A673 (cell line): ENCODE data around the gene EPHA10. TPM values are rescaled to one million over a fixed set of nuclear protein-coding genes. Genes with fewer than 3 reads are reported as not detected.

ENCODE experiments used
- BruUV-seq: library from RNA; stranded (reverse); fragments of 400-500 nt; replicated peaks from 2 replicates; lab custom pipeline; 2021; lab: Mats Ljungman, UMichigan
- CTCF ChIA-PET: fragments of 300-600 bp; sonication (Branson Sonifier 250); formaldehyde crosslinking; loops from one replicate; lab custom pipeline; 2022; ENCODE audit warnings: antibody characterized with exemption; lab: Charles Lee
- POLR2A ChIA-PET: fragments of 300-600 bp; sonication (Branson Sonifier 250); formaldehyde crosslinking; loops from one replicate; lab custom pipeline; 2022; ENCODE audit warnings: antibody characterized with exemption; ENCODE audit not compliant: low non-redundant PET; lab: Charles Lee
- DNase-seq: peaks from one replicate; pipeline ENCODE4 v3.0.0-alpha.2; 2015; ENCODE audit warnings: low spot score
- H3K27ac ChIP-seq: fragments of 200-600 bp; sonication (generic); 2 replicates; pipeline ENCODE4 v1.5.1; 2016; ENCODE audit warnings: mixed run types, low read depth, mild to moderate bottlenecking, mixed read lengths, antibody characterized with exemption, low read length; ENCODE audit not compliant: poor library complexity, severe bottlenecking
- H3K27me3 ChIP-seq: fragments of 200-600 bp; sonication (generic); replicated peaks from 2 replicates; pipeline ENCODE4 v1.6.1; 2017; ENCODE audit warnings: mixed run types, low read depth, mild to moderate bottlenecking, mixed read lengths, antibody characterized with exemption, low read length; ENCODE audit not compliant: insufficient read depth, poor library complexity
- H3K36me3 ChIP-seq: fragments of 200-600 bp; sonication (generic); 2 replicates; pipeline ENCODE4 v1.6.1; 2016; ENCODE audit warnings: mixed run types, mild to moderate bottlenecking, mixed read lengths, antibody characterized with exemption, low read length; ENCODE audit not compliant: insufficient read depth, poor library complexity, severe bottlenecking
- H3K4me1 ChIP-seq: fragments of 200-600 bp; sonication (generic); 2 replicates; pipeline ENCODE4 v1.6.1; 2017; ENCODE audit warnings: mixed run types, mild to moderate bottlenecking, mixed read lengths, antibody characterized with exemption, low read length; ENCODE audit not compliant: insufficient read depth, poor library complexity, severe bottlenecking
- H3K4me3 ChIP-seq: fragments of 200-600 bp; sonication (generic); 2 replicates; pipeline ENCODE4 v1.5.1; 2016; ENCODE audit warnings: low read depth, mixed run types, mild to moderate bottlenecking, mixed read lengths, low read length; ENCODE audit not compliant: poor library complexity, severe bottlenecking
- H3K9me3 ChIP-seq: fragments of 200-600 bp; sonication (generic); 2 replicates; pipeline ENCODE4 v1.6.1; 2016; ENCODE audit warnings: mixed run types, low read depth, mild to moderate bottlenecking, mixed read lengths, antibody characterized with exemption, low read length; ENCODE audit not compliant: poor library complexity, severe bottlenecking
- CTCF ChIP-seq: fragments of 300-800, 200-600 bp; sonication (generic); conservative IDR thresholded peaks from 2 replicates; pipeline ENCODE4 v1.5.1; 2017; ENCODE audit warnings: low read depth, mild to moderate bottlenecking, antibody characterized with exemption, low read length, moderate library complexity, mixed read lengths
- EZH2 ChIP-seq: fragments of 200-600 bp; sonication (generic); IDR thresholded peaks from 2 replicates; pipeline ENCODE4 v1.6.1; 2017; ENCODE audit warnings: borderline replicate concordance, low read depth, mild to moderate bottlenecking, mixed read lengths, antibody characterized with exemption, low read length; ENCODE audit not compliant: poor library complexity, severe bottlenecking
- intact Hi-C: fragments of 100-400 bp; cut with micrococcal nuclease; formaldehyde crosslinking; loops from one replicate; pipeline ENCODE4 v1.10.0; 2022; ENCODE audit not compliant: unreplicated experiment
- total RNA-seq: library from RNA; stranded (reverse); gene quantifications from 2 replicates; pipeline ENCODE4 v1.2.3, GENCODE V29; 2021

The EPHA10 gene
- total RNA-seq, 1 experiment from 2014 or later, result not detected

- intact Hi-C loops, result loop anchor here (10.0 kb wide), 1 partner anchor 53 kb away; no protein-coding TSS in a partner anchor
- CTCF ChIA-PET, result no interaction called here
- H3K27ac ChIP-seq, result no peak overlapping the region
- no peak for DNase-seq
- peaks cover 12% of the 10 kb centered on the region for H3K36me3 ChIP-seq
- H3K27me3 ChIP-seq, result peaks cover 2% of the 10 kb centered on the region
- H3K9me3 ChIP-seq, result no peaks in the 10 kb centered on the region
- TF ChIP-seq CTCF, result no peak
- TF ChIP-seq EZH2, result no peak
- no TSS peak for BruUV-seq
- no peak overlapping the region for H3K4me3 ChIP-seq
- POLR2A ChIA-PET, result no interaction called here
- no peaks in the 10 kb centered on the region for H3K4me1 ChIP-seq
Measured at GRCh38 chr1:37797750-37798345, 32.9 kb upstream of the EPHA10 start.

DNA sequence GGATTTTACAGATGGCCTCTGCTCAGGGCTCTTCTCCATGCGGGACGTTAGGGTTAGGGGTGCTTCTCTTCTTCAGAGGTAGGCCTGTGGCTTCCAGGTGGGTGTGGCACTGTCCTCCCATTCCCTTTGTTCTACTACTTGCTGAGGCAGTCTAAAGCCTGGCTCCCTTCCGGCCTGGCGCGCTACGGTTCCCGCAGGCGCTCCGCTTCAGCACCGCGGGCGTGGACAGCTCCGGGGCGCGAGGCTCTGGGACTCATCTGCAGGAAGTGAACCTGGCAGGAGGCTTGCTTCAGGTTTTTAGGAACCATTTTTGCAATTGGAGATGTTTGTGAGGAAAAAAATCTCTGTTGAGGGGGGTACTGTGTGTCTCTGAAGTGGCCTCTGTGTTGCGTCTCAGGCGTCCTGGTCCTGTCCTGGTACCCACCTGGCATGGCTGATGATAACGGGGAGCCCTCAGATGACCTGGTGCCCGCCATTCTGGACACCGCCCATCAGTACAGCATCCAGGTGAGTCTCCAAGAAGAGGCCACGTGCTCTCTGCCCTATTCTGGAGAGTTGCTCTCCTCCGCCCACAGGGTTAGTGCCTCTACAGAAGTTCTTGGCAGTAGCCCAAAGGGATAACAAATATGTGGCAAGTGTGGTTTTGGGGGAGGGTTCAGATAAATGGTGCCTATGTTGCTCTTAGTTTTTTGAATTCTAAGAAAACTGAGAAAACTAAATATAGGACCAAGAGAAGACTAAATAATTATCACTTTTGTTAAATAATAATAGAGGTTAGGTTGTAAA is 30.6 kb upstream of the EPHA10 start:
- ChIA-PET POLR2A (no interaction called here), CTCF (no interaction called here)
- no peaks in the 10 kb centered on the region for H3K4me1 ChIP-seq
- intact Hi-C loops, result loop anchor here (10.0 kb wide), 1 partner anchor 51 kb away; no protein-coding TSS in a partner anchor
- no peak for TF ChIP-seq CTCF
- TF ChIP-seq EZH2, result no peak
- H3K9me3 ChIP-seq, result no peaks in the 10 kb centered on the region
- no TSS peak for BruUV-seq
- no peak overlapping the region for H3K4me3 ChIP-seq
- peaks cover 14% of the 10 kb centered on the region for H3K27me3 ChIP-seq
- peak; percentile 74 for DNase-seq
- no peaks in the 10 kb centered on the region for H3K36me3 ChIP-seq
- H3K27ac ChIP-seq, result no peak overlapping the region

DNA sequence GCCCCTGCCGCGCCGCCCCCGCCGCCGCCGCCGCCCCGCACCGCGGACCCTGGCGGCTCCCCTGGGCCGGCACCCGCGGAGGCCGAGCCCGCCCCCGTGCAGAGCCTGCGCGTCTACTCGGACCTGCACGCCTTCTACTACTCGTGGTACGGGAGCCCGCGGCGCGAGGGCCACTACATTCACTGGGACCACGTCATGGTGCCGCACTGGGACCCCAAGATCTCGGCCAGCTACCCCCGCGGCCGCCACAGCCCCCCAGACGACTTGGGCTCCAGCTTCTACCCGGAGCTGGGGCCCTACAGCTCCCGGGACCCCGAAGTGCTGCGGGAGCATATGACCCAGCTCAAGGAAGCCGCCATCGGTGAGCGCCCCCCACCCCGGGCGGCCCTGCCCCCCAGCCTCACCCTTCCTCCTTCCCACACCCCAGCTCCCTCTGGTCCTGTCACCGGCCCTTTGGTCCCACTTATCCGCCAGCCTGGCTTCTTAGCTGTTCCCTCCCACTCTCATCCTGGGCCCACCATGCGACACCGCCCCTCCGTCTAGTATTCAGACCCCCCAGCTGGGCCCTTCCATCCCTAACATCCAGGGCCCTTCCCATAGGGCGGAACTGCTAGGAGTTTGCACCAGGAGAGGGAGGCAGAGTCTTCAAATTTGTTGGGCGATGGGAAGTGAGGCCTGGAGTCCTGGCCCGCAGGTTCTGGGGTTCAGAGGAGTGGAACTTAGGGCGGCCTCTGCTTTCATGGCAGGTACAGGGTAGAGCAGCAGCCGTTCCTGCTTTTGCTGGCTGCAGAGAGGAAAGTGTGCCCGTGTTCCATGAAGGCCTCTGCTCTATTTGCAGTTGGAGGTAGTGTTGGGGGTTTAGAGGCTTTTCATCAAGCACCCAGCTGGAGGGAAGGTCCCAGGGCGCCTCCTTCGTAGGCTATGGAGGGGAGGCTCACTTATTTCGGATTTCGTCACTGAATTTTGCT is 29.7 kb upstream of the EPHA10 start:
- intact Hi-C loops, result loop anchor here (10.0 kb wide), 1 partner anchor 50 kb away; no protein-coding TSS in a partner anchor
- ChIA-PET CTCF (no interaction called here), POLR2A (no interaction called here)
- no peaks in the 10 kb centered on the region for H3K9me3 ChIP-seq
- BruUV-seq, result no TSS peak
- no peak for DNase-seq
- H3K36me3 ChIP-seq, result no peaks in the 10 kb centered on the region
- peak overlapping the region; percentile 23 for H3K4me3 ChIP-seq
- peaks cover 16% of the 10 kb centered on the region for H3K27me3 ChIP-seq
- no peaks in the 10 kb centered on the region for H3K4me1 ChIP-seq
- TF ChIP-seq CTCF (no peak), EZH2 (no peak)
- no peak overlapping the region for H3K27ac ChIP-seq
